DMS53 (cell line): Measurements from ENCODE around the gene TBCE.

Experiments used
- DNase-seq: peaks from one replicate; lab custom pipeline; 2025; lab: John Stamatoyannopoulos, UW

Gene TBCE

GRCh38 chr1:235410467-235410866, 43.2 kb downstream of the TBCE start:
- no peak for DNase-seq

- DNase-seq = peak; percentile 65
Measured at GRCh38 chr1:235411489-235412486, 44.6 kb downstream of the TBCE start.

- DNase-seq = peak; percentile 91
Measured at GRCh38 chr1:235415008-235415904, 48.0 kb downstream of the TBCE start.

GRCh38 chr1:235416662-235417049, 49.4 kb downstream of the TBCE start:
- no peak for DNase-seq

GRCh38 chr1:235417086-235417697, 50.0 kb downstream of the TBCE start:
- peak; percentile 71 for DNase-seq

- no peak for DNase-seq
Measured at GRCh38 chr1:235421751-235422150, 54.5 kb downstream of the TBCE start.

GRCh38 chr1:235423214-235423652, 56.0 kb downstream of the TBCE start:
- DNase-seq = no peak

- no peak for DNase-seq
Measured at GRCh38 chr1:235424092-235424491, 56.9 kb downstream of the TBCE start.

GRCh38 chr1:235425357-235425756, 58.1 kb downstream of the TBCE start:
- DNase-seq = no peak

GRCh38 chr1:235426143-235426542, 58.9 kb downstream of the TBCE start:
- no peak for DNase-seq

GRCh38 chr1:235426680-235427079, 59.5 kb downstream of the TBCE start:
- no peak for DNase-seq

- no peak for DNase-seq
Measured at GRCh38 chr1:235427447-235427846, 60.2 kb downstream of the TBCE start.

- DNase-seq = no peak
Measured at GRCh38 chr1:235429143-235429542, 61.9 kb downstream of the TBCE start.

GRCh38 chr1:235430991-235431390, 63.8 kb downstream of the TBCE start:
- DNase-seq = no peak

- DNase-seq = no peak
Measured at GRCh38 chr1:235434001-235434400, 66.8 kb downstream of the TBCE start.

GRCh38 chr1:235441159-235441685, 74.0 kb downstream of the TBCE start:
- DNase-seq = peak; percentile 10

GRCh38 chr1:235442788-235443429, 75.7 kb downstream of the TBCE start:
- peak; percentile 28 for DNase-seq

GRCh38 chr1:235448616-235449015, 81.4 kb downstream of the TBCE start:
- DNase-seq = no peak

- DNase-seq = no peak
Measured at GRCh38 chr1:235450433-235450832, 83.2 kb downstream of the TBCE start.

- DNase-seq = no peak
Measured at GRCh38 chr1:235450886-235451483, 83.8 kb downstream of the TBCE start.

- DNase-seq = no peak
Measured at GRCh38 chr1:235454021-235454420, 86.8 kb downstream of the TBCE start.
